ENCODE results near the gene ATXN2L. TPM values are rescaled to one million over a fixed set of nuclear protein-coding genes. Genes with fewer than 3 reads are reported as not detected.
"Not testable (repeated sequence)": the region's sequence is repeated elsewhere in the genome, so short reads cannot be mapped to it uniquely, and the experiment has no call there.

Gene ATXN2L, protein sequence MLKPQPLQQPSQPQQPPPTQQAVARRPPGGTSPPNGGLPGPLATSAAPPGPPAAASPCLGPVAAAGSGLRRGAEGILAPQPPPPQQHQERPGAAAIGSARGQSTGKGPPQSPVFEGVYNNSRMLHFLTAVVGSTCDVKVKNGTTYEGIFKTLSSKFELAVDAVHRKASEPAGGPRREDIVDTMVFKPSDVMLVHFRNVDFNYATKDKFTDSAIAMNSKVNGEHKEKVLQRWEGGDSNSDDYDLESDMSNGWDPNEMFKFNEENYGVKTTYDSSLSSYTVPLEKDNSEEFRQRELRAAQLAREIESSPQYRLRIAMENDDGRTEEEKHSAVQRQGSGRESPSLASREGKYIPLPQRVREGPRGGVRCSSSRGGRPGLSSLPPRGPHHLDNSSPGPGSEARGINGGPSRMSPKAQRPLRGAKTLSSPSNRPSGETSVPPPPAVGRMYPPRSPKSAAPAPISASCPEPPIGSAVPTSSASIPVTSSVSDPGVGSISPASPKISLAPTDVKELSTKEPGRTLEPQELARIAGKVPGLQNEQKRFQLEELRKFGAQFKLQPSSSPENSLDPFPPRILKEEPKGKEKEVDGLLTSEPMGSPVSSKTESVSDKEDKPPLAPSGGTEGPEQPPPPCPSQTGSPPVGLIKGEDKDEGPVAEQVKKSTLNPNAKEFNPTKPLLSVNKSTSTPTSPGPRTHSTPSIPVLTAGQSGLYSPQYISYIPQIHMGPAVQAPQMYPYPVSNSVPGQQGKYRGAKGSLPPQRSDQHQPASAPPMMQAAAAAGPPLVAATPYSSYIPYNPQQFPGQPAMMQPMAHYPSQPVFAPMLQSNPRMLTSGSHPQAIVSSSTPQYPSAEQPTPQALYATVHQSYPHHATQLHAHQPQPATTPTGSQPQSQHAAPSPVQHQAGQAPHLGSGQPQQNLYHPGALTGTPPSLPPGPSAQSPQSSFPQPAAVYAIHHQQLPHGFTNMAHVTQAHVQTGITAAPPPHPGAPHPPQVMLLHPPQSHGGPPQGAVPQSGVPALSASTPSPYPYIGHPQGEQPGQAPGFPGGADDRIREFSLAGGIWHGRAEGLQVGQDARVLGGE
- polyA plus RNA-seq (ENCODE audit: insufficient read length in 4 of 4) = 100 to 1,000 TPM in 2 of 4 donors, 10 to 100 TPM in 2; 88.4 to 148 (median 100) TPM

DNA sequence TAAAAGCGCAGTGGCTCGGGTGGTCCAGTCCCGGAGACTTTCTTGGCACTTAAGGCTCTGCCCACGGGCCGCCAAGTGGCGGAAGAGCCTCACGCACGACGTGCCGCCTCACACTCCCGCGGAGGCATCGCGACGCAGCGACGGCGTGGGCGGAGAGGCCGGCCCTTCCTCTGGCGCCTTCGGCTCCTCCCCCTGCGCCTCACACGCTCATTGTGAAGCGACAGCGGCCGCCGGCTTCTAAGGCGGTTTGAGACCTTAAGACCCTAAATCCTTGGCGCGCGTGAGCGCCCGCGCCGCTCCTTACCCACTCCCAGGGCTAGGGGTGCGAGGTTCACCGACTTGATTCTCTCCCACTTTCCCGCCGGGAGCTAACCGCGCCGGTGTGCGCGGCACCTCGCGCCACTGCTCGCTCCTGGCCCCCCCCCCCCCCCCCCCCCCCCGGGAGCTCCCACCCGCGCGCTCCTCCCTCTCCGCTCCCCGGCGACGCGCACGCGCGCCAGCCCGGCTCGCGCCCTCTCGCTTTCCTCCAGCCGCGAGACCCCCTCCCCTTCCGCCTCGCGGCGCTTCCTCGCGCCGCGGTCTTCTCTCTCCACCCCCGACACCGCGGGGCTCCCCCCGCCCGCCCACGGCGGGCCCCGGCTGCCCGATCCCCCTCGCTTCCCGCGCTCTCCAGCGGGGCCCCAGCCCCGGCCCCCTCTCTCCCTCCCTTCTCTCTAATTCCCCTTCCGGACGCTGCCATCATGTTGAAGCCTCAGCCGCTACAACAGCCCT is at the start of gene ATXN2L:
TSS of gene ATXN2L (plus strand) at position 480 of the 771 bp plus-strand sequence. CDS start at position 741, 261 bp downstream.
- peak; percentile 90 to 93 (median 91) for DNase-seq (ENCODE audit: low read depth in 4 of 4, low spot score in 3 of 4)

DNA sequence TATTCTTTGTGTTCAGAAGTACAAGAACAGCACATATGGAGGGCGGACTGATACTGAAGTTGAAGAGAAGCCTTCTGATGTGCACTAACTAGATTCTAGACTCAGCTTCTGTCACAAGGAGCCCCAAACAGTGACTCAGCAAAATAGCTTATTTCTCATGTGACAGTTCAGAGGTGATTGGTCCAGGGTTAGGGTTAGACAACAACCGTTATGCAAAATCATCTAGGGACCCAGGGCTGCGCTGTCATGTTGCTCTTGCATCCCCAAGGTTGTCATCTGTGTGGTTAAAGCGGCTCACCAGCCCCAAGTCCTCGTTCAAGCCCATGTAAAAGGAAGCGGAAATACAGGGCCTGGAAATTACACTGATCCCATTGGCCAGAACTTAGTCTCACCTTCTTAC is 41.1 kb upstream of the ATXN2L start:
- DNase-seq (ENCODE audit: low read depth in 4 of 4, low spot score in 3 of 4) = not testable (repeated sequence)

DNA sequence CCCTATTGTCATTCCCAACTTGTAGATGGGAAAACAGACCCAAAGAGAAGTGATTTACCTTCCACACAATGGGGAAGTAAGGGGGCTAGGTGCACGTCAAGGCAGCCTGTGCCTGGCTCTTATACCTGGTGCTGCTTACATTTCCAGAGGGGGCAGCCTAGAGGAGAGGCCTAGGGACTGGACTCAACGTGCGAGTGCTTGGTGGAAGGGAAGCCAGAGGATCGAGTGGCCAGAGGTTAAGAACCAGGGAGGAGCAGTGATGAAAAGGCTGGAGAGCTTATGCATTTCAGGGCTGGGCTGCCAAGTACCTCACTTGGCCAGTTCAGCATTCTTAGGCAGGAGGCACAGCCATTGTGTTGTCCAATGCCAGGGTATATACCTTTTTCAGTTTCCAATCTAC is 40.4 kb upstream of the ATXN2L start:
- not testable (repeated sequence) for DNase-seq (ENCODE audit: low read depth in 4 of 4, low spot score in 3 of 4)

DNA sequence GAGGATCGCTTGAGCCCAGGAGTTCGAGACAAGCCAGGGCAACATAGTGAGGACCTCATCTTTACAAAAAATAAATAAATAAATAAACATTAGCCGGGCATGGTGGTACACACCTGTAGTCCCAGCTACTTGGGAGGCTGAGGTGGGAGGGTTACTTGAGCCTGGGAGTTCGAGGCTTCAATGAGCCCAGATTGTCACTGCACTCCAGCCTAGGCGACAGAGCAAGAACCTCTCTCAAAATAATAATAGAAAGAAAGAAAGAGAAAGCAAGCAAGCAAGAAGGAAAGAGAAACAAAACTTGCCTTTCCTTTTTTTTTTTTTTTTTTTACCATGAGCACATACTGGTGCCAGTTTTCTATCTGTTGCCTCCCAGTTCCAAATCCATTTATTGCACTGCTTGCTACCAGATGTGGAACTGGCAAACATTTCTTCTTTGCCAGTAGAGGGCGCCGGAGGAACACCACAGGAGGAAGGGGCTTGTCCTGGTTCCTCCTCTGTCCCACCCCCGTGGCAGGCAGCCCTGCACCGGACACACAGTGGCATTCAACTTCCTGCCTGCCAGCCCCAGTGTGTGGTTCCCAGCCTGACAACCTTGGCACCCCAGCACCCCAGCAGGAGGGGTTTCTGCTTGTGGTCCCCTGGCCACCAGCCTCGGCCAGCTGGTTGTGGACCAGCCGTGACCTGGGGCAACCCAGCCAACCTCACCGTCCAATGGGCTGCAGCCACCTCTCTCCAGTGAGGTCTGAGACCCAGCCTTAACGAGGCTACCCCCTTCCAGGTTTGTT is 20.4 kb upstream of the ATXN2L start:
- DNase-seq (ENCODE audit: low read depth in 4 of 4, low spot score in 3 of 4) = peak in 3 of 4 donors; percentile 33 to 70 (median 70)

DNA sequence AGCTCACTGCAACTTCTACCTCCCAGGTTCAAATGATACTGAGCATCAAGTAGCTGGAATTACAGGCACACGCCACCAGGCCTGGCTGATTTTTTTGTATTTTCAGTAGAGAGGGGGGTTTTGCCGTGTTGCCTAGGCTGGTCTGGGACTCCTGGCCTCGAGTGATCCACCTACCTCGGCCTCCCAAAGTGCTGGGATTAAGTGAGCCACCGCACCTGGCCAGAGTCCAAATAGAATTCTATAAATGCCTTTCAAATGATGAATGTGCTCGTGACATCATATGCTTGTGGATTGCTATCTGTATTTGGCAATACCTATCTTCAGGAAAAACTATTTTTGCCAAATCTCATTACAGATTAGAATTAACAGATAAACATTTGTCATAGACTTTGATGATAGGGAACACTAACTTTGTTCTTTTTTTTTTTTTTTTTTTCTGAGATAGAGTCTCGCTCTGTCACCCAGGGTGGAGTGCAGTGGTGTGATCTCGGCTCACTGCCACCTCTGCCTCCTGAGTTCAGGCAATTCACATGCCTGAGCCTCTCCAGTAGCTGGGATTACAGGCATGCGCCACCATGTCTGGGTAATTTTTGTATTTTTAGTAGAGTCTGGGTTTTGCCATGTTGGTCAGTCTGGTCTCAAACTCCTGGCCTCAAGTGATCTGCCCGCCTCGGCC is 15.2 kb upstream of the ATXN2L start:
- DNase-seq (ENCODE audit: low read depth in 4 of 4, low spot score in 3 of 4) = not testable (repeated sequence)

DNA sequence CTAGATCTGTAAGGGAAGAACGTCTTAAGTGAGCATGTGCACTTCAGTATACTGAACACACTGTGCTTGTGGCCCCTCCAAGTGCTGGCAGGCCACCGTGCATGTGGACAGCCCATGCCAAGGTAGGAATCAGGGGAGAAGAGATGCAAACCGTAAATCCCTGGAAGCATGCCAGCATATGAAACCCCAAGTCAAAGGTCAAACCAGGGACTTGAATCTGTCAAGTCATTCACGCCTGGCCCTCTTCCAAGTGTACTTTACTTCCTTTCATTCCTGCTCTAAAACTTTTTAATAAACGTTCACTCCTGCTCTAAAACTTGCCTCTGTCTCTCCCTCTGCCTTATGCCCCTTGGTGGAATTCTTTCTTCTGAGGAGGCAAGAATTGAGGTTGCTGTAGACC is 2.8 kb upstream of the ATXN2L start:
- DNase-seq (ENCODE audit: low read depth in 4 of 4, low spot score in 3 of 4) = no peak

DNA sequence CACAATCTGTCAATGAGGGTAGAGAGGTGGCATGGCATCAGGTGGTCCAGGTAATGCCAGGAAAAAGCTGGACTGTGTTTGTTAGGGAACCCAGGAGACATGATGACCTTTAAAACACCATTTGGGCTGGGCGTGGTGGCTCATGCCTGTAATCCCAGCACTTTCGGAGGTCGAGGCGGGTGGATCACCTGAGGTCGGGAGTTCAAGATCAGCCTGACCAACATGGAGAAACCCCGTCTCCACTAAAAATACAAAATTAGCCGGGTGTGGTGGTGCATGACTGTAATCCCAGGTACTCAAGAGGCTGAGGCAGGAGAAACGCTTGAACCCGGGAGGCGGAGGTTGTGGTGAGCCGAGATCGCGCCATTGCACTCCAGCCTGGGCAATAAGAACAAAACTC is 2.3 kb upstream of the ATXN2L start:
- DNase-seq (ENCODE audit: low read depth in 4 of 4, low spot score in 3 of 4) = not testable (repeated sequence)

DNA sequence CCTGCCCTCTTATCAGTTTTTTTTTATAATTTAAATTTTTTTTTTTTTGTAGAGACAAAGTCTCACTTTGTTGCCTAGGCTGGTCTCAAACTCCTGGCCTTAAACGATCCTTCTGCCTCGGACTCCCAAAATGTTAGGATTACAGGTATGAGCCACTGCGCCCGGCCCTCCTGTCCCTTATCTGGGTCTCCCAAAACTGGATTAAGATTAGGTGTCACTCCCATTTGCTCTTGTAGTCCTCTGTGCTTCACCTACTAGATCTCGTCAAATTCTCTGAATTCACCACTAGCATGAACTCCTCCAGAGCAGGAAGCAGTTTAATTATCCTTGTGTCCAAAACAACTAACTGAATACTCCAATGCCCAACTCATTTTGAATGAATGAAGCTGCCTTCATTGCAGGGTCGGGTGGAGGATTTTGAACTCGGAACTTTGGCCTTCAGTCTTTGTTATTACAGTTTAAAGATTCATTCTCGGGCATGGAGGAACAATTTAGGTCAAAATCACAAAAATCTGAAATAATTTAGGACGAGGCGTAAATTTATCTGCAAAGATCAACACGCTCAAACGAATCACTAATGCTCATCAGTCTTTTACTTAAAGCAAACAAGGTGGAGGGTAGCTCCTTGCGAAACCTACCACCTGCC is 802 bp upstream of the ATXN2L start:
- no peak for DNase-seq (ENCODE audit: low read depth in 4 of 4, low spot score in 3 of 4)

DNA sequence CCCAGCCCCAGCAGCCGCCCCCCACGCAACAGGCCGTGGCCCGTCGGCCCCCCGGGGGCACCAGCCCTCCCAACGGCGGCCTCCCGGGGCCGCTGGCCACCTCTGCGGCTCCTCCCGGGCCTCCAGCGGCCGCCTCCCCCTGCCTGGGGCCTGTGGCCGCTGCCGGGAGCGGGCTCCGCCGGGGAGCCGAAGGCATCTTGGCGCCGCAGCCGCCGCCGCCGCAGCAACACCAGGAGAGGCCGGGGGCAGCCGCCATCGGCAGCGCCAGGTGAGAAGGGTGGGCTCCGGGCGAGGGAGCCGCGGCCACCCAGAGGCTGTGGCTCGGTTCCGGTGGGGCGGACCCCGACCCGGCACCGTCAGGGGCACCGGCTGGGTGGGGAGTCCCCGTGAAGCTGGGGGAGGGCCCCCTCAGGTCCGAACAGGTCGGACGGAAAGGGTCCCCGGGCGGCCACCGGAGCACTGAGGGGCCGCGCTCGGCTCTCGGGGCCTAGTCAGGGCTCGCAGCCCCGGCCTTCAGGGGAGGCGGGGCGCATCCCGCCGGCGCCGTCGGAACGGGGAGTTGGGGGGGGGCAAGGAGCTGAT is 583 bp downstream of the ATXN2L start:
- no peak for DNase-seq (ENCODE audit: low read depth in 4 of 4, low spot score in 3 of 4)

DNA sequence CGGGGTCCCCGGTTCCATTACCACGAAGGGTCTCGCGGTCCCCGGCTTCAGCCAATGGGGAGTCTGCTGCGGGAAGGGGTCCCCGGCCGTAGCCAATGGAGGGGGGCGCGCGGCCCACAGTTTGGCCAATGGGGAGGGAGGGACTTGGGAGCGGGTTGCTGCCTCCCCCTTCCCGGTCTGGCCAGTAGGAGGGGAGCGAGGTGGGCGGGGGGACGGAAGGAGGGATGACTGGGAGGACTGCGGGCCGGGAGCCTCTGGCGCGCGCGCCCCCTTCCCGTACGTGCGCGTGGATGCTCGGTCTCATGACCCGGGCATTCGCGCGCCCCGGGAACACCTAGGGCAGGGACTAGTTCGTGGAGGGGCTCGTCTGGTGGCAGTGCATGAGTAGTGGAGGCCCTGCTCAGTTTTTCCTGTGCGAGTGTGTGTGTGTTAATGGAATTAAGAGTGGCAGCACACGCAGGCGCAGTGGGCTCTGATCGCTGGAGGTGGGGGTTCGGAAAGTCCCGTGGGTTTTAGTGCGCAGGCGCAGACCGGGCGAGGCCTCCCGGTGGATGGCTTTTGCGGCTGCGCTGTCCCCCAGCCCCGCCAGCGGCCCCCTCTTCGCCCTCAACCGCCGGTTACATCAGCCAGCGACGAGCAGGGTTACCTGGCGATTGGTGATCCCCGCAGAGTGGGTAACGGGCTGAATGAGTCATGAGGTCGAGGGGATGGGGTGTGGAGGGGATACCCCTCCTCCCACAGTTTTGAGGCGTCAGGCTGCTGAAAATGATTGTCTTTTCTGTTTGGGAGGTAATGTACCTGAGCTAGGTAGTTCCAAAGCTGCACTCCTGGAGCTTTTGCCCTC is 1.3 kb downstream of the ATXN2L start:
- DNase-seq (ENCODE audit: low read depth in 4 of 4, low spot score in 3 of 4) = peak; percentile 90 to 96 (median 94)

DNA sequence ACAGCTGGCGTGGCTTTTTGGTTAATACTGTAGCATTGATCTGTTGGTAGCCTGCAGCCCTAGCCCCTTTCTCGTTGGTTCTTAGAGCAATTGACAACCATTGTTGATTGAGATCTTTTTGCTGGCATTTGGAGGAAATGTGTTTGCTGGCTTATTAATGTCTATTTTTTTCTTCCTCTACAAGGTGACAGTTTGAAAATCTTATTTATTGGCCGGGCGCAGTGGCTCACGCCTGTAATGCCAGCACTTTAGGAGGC is 1.8 kb downstream of the ATXN2L start:
- DNase-seq (ENCODE audit: low read depth in 4 of 4, low spot score in 3 of 4) = no peak

DNA sequence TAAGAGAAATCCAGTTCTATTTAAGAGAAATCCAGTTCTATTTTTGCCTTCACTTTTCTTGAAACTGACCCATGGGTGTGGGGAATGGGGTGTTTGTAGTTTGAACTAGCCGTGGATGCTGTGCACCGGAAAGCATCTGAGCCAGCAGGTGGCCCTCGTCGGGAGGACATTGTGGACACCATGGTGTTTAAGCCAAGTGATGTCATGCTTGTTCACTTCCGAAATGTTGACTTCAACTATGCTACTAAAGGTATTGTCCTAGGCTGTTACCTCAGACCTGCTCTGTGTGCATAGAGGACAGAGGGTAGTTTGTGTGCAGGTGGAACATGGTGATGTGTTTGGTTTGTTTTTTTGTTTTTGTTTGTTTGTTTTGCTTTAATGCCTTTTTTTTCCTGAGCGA is 3.3 kb downstream of the ATXN2L start:
- DNase-seq (ENCODE audit: low read depth in 4 of 4, low spot score in 3 of 4) = no peak

DNA sequence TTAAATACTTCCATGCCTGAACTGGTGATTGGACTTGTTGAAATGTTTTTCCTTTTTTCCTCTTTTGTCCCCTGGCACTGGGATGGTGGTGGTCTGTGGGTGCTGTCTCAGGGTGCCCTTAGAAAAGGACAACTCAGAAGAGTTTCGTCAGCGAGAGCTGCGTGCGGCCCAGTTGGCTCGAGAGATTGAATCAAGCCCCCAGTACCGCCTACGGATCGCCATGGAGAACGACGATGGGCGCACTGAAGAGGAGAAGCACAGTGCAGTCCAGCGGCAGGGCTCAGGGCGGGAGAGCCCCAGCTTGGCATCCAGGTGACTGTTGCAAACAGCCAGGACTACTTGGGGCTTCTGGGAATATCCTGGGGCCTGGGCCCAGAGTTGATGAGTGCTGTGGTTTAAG is 6.9 kb downstream of the ATXN2L start:
- no peak for DNase-seq (ENCODE audit: low read depth in 4 of 4, low spot score in 3 of 4)

DNA sequence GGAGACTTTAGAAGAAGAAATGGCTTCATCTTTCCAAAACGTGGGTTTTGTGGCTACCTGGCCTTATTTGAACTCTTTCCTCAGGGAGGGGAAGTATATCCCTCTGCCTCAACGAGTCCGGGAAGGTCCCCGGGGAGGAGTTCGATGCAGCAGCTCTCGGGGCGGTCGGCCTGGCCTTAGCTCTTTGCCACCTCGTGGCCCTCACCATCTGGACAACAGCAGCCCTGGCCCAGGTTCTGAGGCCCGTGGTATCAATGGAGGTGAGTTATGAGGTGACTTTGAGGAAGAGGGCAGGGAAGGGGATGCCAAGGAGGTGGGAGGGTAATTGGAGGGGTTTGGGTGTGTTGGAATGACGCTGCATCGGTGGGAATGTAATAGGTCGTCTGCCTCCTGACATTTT is 7.7 kb downstream of the ATXN2L start:
- DNase-seq (ENCODE audit: low read depth in 4 of 4, low spot score in 3 of 4) = no peak

DNA sequence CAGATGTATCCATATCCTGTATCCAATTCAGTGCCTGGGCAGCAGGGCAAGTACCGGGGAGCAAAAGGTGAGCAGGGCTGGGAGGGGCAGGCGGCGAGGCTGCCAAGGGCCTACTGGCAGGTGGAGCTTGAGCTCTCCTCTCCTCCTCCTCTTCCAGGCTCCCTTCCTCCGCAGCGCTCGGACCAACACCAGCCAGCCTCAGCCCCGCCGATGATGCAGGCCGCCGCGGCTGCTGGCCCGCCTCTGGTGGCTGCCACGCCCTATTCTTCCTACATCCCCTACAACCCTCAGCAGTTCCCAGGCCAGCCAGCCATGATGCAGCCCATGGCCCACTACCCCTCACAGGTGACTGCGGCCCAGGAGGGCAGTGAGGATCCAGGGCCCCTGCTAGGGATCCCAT is 11.6 kb downstream of the ATXN2L start:
- DNase-seq (ENCODE audit: low read depth in 4 of 4, low spot score in 3 of 4) = no peak

DNA sequence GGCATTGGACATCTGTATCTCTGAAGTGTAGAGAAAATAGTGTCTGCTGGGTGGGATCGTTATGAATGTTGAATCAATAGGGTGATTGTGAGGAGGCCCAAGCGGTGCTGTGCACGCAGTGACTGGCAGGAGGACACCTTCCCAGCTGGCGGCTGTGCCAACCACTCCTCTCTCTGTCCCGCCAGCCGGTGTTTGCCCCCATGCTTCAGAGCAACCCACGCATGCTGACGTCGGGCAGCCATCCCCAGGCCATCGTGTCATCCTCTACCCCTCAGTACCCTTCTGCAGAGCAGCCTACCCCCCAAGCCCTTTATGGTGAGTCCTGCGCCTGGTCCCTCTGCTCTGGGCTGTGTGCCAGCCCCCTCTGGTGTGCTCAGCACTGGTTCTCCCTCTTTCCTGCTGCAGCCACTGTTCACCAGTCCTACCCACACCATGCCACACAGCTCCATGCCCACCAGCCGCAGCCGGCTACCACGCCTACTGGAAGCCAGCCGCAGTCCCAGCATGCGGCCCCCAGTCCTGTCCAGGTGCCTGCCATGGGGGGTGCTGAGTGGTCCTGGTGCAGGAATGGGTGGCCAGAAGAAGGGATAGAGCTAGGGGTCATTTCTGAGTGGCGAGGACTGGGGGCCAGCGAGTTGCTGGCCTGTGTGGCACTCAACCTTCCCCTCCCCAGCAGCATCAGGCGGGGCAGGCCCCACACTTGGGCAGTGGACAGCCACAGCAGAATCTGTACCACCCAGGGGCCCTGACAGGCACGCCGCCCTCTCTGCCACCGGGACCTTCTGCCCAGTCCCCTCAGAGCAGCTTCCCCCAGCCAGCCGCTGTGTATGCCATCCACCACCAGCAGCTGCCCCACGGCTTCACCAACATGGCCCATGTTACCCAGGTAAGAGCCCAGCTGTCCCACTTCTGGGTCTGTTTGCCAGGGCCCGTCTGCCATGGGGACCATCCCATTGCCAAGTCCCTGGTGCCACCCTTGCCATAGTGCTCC is 12.4 kb downstream of the ATXN2L start:
- no peak for DNase-seq (ENCODE audit: low read depth in 4 of 4, low spot score in 3 of 4)

All from left renal pelvis (tissue), 4 donors.